GM18499 (cell line): ENCODE data around the gene DACH1.

Experiments
- ATAC-seq: cut with Tn5 transposase; IDR thresholded peaks from one replicate; pipeline ENCODE4 v1.9.1; 2021; ENCODE audit warnings: moderate number of reproducible peaks; ENCODE audit not compliant: insufficient read depth, unreplicated experiment

The DACH1 gene

GRCh38 chr13:71514900-71515743, 351.9 kb downstream of the DACH1 start:
- no peak for ATAC-seq

GRCh38 chr13:71513411-71514033, 353.5 kb downstream of the DACH1 start:
- ATAC-seq: no peak

- no peak for ATAC-seq
Observed at GRCh38 chr13:71503781-71504180, 363.2 kb downstream of the DACH1 start.

GRCh38 chr13:71499944-71500514, 367.0 kb downstream of the DACH1 start:
- ATAC-seq: no peak

- ATAC-seq: no peak
Observed at GRCh38 chr13:71499235-71499634, 367.8 kb downstream of the DACH1 start.

- no peak for ATAC-seq
Observed at GRCh38 chr13:71493189-71493588, 373.8 kb downstream of the DACH1 start.

GRCh38 chr13:71492346-71492871, 374.6 kb downstream of the DACH1 start:
- ATAC-seq: no peak

- ATAC-seq: no peak
Observed at GRCh38 chr13:71491010-71491409, 376.0 kb downstream of the DACH1 start.

GRCh38 chr13:71489041-71489440, 378.0 kb downstream of the DACH1 start:
- ATAC-seq: no peak

- no peak for ATAC-seq
Observed at GRCh38 chr13:71488201-71488600, 378.8 kb downstream of the DACH1 start.

GRCh38 chr13:71485913-71486312, 381.1 kb downstream of the DACH1 start:
- no peak for ATAC-seq

GRCh38 chr13:71483733-71484132, 383.3 kb downstream of the DACH1 start:
- ATAC-seq: no peak

- ATAC-seq: no peak
Observed at GRCh38 chr13:71481501-71481900, 385.5 kb downstream of the DACH1 start.

- ATAC-seq: no peak
Observed at GRCh38 chr13:71481046-71481445, 386.0 kb downstream of the DACH1 start.

- ATAC-seq: no peak
Observed at GRCh38 chr13:71477735-71478134, 389.3 kb downstream of the DACH1 start.

- no peak for ATAC-seq
Observed at GRCh38 chr13:71474936-71475335, 392.1 kb downstream of the DACH1 start.

- ATAC-seq: no peak
Observed at GRCh38 chr13:71469626-71470025, 397.4 kb downstream of the DACH1 start.

GRCh38 chr13:71464686-71465085, 402.3 kb downstream of the DACH1 start:
- ATAC-seq: no peak

GRCh38 chr13:71461892-71462291, 405.1 kb downstream of the DACH1 start:
- no peak for ATAC-seq

GRCh38 chr13:71460211-71460610, 406.8 kb downstream of the DACH1 start:
- peak; percentile 77 for ATAC-seq

GRCh38 chr13:71459708-71460107, 407.3 kb downstream of the DACH1 start:
- no peak for ATAC-seq
